ENCODE data around the gene CDK5.

- TF ChIP-seq CTCF (IDR thresholded peaks at IDR 0.05) (no peak), EZH2 (IDR thresholded peaks at IDR 0.05; ENCODE audit: borderline replicate concordance, insufficient read depth, low read depth, low read length, poor library complexity, severe bottlenecking) (no peak)
These were observed 8.7 kb downstream of the CDK5 start for GRCh38 chr7:151048911-151049463.
